KMS-11 (cell line): Measurements from ENCODE around the gene CACNA1G.

Source experiments
- H2AFZ ChIP-seq: fragments of 200-600 bp; sonication (generic); 2 replicates; pipeline ENCODE4 v1.6.1; 2016; ENCODE audit warnings: antibody characterized with exemption, mixed run types, low read depth
- H3K27ac ChIP-seq: fragments of 200-600 bp; sonication (generic); 2 replicates; pipeline ENCODE4 v1.6.1; 2016; ENCODE audit warnings: mild to moderate bottlenecking, mixed run types
- H3K27me3 ChIP-seq: fragments of 200-600 bp; sonication (generic); 2 replicates; pipeline ENCODE4 v1.6.1; 2017; ENCODE audit warnings: mild to moderate bottlenecking, low read depth, mixed run types, moderate library complexity; ENCODE audit not compliant: insufficient read depth
- H3K36me3 ChIP-seq: fragments of 200-600 bp; sonication (generic); 2 replicates; pipeline ENCODE4 v1.6.1; 2017; ENCODE audit warnings: mild to moderate bottlenecking, mixed run types; ENCODE audit not compliant: insufficient read depth
- H3K4me1 ChIP-seq: fragments of 200-600 bp; sonication (generic); 2 replicates; pipeline ENCODE4 v1.6.1; 2016; ENCODE audit warnings: mild to moderate bottlenecking, low read depth, mixed run types; ENCODE audit not compliant: poor library complexity, severe bottlenecking
- H3K4me2 ChIP-seq: fragments of 200-600 bp; sonication (generic); 2 replicates; pipeline ENCODE4 v1.7.0; 2016; ENCODE audit warnings: mild to moderate bottlenecking, mixed run types
- H3K4me3 ChIP-seq: fragments of 200-600 bp; sonication (generic); IDR thresholded peaks from 2 replicates; pipeline ENCODE4 v1.6.1; 2017; ENCODE audit warnings: low read depth, low read length, mixed read lengths; ENCODE audit not compliant: insufficient read depth
- H3K79me2 ChIP-seq: fragments of 200-600 bp; sonication (generic); 2 replicates; pipeline ENCODE4 v1.6.1; 2016; ENCODE audit warnings: low read depth, mixed run types; ENCODE audit not compliant: insufficient read depth
- H3K9ac ChIP-seq: fragments of 200-600 bp; sonication (generic); 2 replicates; pipeline ENCODE4 v1.6.1; 2016; ENCODE audit warnings: mild to moderate bottlenecking, mixed run types
- H4K20me1 ChIP-seq: fragments of 200-600 bp; sonication (generic); 2 replicates; pipeline ENCODE4 v1.6.1; 2016; ENCODE audit warnings: mild to moderate bottlenecking, mixed run types; ENCODE audit not compliant: insufficient read depth
- TF ChIP-seq, protein P1 (sequence below): fragments of 200-600 bp; sonication (generic); conservative IDR thresholded peaks from 2 replicates; pipeline ENCODE4 v1.6.1; 2017; ENCODE audit warnings: low read depth, mild to moderate bottlenecking, antibody characterized with exemption, low read length, moderate library complexity, mixed read lengths

Gene CACNA1G

DNA sequence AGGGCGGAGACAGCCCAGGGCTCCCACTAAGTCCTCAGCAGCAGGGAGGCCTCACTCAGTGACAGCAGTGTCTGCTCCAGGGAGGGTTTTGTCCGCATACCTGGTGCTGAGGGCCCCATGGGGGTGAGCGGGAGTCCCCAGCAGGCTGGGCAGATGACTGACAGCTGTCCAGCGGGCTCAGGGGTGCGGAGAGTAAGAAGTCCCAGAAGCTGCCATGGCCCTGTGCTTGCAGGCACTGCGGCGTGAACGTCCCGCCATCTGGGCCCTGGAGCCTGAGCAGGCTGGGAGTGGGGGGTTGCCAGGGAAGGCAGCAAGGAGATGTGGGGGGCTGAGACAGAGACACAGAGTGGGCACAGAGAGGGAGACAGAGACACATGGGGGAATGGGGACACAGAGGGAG is 20.1 kb downstream of the CACNA1G start:
- Histone ChIP-seq H3K4me1 (no peaks in the 10 kb centered on the region), H3K4me2 (no peak overlapping the region), H3K9ac (no peak overlapping the region), H3K4me3 (no peak overlapping the region), H4K20me1 (no peaks in the 10 kb centered on the region), H3K27ac (no peak overlapping the region), H2AFZ (no peak overlapping the region), H3K27me3 (peaks cover 96% of the 10 kb centered on the region), H3K36me3 (no peaks in the 10 kb centered on the region), H3K79me2 (no peaks in the 10 kb centered on the region)
- TF ChIP-seq, protein P1, sequence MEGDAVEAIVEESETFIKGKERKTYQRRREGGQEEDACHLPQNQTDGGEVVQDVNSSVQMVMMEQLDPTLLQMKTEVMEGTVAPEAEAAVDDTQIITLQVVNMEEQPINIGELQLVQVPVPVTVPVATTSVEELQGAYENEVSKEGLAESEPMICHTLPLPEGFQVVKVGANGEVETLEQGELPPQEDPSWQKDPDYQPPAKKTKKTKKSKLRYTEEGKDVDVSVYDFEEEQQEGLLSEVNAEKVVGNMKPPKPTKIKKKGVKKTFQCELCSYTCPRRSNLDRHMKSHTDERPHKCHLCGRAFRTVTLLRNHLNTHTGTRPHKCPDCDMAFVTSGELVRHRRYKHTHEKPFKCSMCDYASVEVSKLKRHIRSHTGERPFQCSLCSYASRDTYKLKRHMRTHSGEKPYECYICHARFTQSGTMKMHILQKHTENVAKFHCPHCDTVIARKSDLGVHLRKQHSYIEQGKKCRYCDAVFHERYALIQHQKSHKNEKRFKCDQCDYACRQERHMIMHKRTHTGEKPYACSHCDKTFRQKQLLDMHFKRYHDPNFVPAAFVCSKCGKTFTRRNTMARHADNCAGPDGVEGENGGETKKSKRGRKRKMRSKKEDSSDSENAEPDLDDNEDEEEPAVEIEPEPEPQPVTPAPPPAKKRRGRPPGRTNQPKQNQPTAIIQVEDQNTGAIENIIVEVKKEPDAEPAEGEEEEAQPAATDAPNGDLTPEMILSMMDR = no peak

GRCh38 chr17:50581316-50581715 is 20.8 kb downstream of the CACNA1G start:
- Histone ChIP-seq H3K36me3 (no peaks in the 10 kb centered on the region), H3K4me1 (no peaks in the 10 kb centered on the region), H3K4me2 (no peak overlapping the region), H3K9ac (no peak overlapping the region), H3K4me3 (no peak overlapping the region), H3K27ac (no peak overlapping the region), H3K79me2 (no peaks in the 10 kb centered on the region), H4K20me1 (no peaks in the 10 kb centered on the region), H2AFZ (no peak overlapping the region), H3K27me3 (peaks cover 94% of the 10 kb centered on the region)
- TF ChIP-seq, protein P1 = no peak

- TF ChIP-seq, protein P1 = no peak
- H3K4me1 ChIP-seq = no peaks in the 10 kb centered on the region
- no peak overlapping the region for H2AFZ ChIP-seq
- H3K27me3 ChIP-seq = peaks cover 94% of the 10 kb centered on the region
- no peak overlapping the region for H3K4me2 ChIP-seq
- no peaks in the 10 kb centered on the region for H3K36me3 ChIP-seq
- H3K9ac ChIP-seq = no peak overlapping the region
- no peaks in the 10 kb centered on the region for H4K20me1 ChIP-seq
- no peaks in the 10 kb centered on the region for H3K79me2 ChIP-seq
- no peak overlapping the region for H3K27ac ChIP-seq
- H3K4me3 ChIP-seq = no peak overlapping the region
Observed at GRCh38 chr17:50582741-50583140, 22.2 kb downstream of the CACNA1G start.

GRCh38 chr17:50583641-50584040 is 23.1 kb downstream of the CACNA1G start:
- Histone ChIP-seq H3K4me2 (no peak overlapping the region), H3K4me3 (no peak overlapping the region), H3K9ac (no peak overlapping the region), H3K27ac (no peak overlapping the region), H4K20me1 (no peaks in the 10 kb centered on the region), H3K4me1 (no peaks in the 10 kb centered on the region), H2AFZ (no peak overlapping the region), H3K36me3 (no peaks in the 10 kb centered on the region), H3K27me3 (peaks cover 94% of the 10 kb centered on the region), H3K79me2 (no peaks in the 10 kb centered on the region)
- TF ChIP-seq, protein P1 = no peak
